ENCODE results near the gene CPXM1.
"Not testable (repeated sequence)": the region's sequence is repeated elsewhere in the genome, so short reads cannot be mapped to it uniquely, and the experiment has no call there.

CPXM1 gene

GRCh38 chr20:2799688-2800520 lies 523 bp downstream of the CPXM1 start:
- no peak for DNase-seq

GRCh38 chr20:2799271-2799670 lies 1.2 kb downstream of the CPXM1 start:
- DNase-seq, result no peak

- DNase-seq, result no peak
Observed at GRCh38 chr20:2798814-2799213, 1.6 kb downstream of the CPXM1 start.

GRCh38 chr20:2798095-2798805 lies 2.2 kb downstream of the CPXM1 start:
- DNase-seq, result no peak

- DNase-seq, result no peak
Observed at GRCh38 chr20:2797136-2797983, 3.1 kb downstream of the CPXM1 start.

- no peak for DNase-seq
Observed at GRCh38 chr20:2796011-2796660, 4.3 kb downstream of the CPXM1 start.

- no peak for DNase-seq
Observed at GRCh38 chr20:2795451-2795850, 5.0 kb downstream of the CPXM1 start.

- no peak for DNase-seq
Observed at GRCh38 chr20:2794866-2795447, 5.5 kb downstream of the CPXM1 start.

- DNase-seq, result no peak
Observed at GRCh38 chr20:2794202-2794748, 6.2 kb downstream of the CPXM1 start.

GRCh38 chr20:2793471-2793870 lies 7.0 kb downstream of the CPXM1 start:
- no peak for DNase-seq

- no peak for DNase-seq
Observed at GRCh38 chr20:2783908-2784566, 16.4 kb downstream of the CPXM1 start.

GRCh38 chr20:2780948-2781347 lies 19.5 kb downstream of the CPXM1 start:
- DNase-seq, result no peak

GRCh38 chr20:2778602-2779321 lies 21.7 kb downstream of the CPXM1 start:
- DNase-seq, result no peak

GRCh38 chr20:2775139-2775538 lies 25.3 kb downstream of the CPXM1 start:
- no peak for DNase-seq

- no peak for DNase-seq
Observed at GRCh38 chr20:2773812-2774211, 26.6 kb downstream of the CPXM1 start.

- no peak for DNase-seq
Observed at GRCh38 chr20:2771631-2772080, 28.8 kb downstream of the CPXM1 start.

GRCh38 chr20:2770091-2770490 lies 30.3 kb downstream of the CPXM1 start:
- DNase-seq, result not testable (repeated sequence)

- DNase-seq, result no peak
Observed at GRCh38 chr20:2768632-2769015, 31.8 kb downstream of the CPXM1 start.

- DNase-seq, result no peak
Observed at GRCh38 chr20:2767768-2768631, 32.4 kb downstream of the CPXM1 start.

GRCh38 chr20:2763186-2763585 lies 37.2 kb downstream of the CPXM1 start:
- no peak for DNase-seq
